HG03108 (cell line): ENCODE measurements around the gene DUSP11.
"Not testable (repeated sequence)": the region's sequence is repeated elsewhere in the genome, so short reads cannot be mapped to it uniquely, and the experiment has no call there.

Experiments used
- ATAC-seq: cut with Tn5 transposase; IDR thresholded peaks from one replicate; pipeline ENCODE4 v1.9.1; 2021; ENCODE audit warnings: moderate library complexity; ENCODE audit not compliant: unreplicated experiment

The DUSP11 gene

GRCh38 chr2:73776381-73776780 lies 3.5 kb downstream of the DUSP11 start:
- no peak for ATAC-seq

- ATAC-seq = no peak
Measured at GRCh38 chr2:73772819-73773218, 7.1 kb downstream of the DUSP11 start.

- ATAC-seq = no peak
Measured at GRCh38 chr2:73770725-73771124, 9.2 kb downstream of the DUSP11 start.

- ATAC-seq = no peak
Measured at GRCh38 chr2:73766994-73767393, 12.9 kb downstream of the DUSP11 start.

- no peak for ATAC-seq
Measured at GRCh38 chr2:73766349-73766748, 13.6 kb downstream of the DUSP11 start.

GRCh38 chr2:73764945-73765344 lies 15.0 kb downstream of the DUSP11 start:
- ATAC-seq = no peak

GRCh38 chr2:73762571-73762970 lies 17.3 kb downstream of the DUSP11 start:
- ATAC-seq = no peak

GRCh38 chr2:73759904-73760303 lies 20.0 kb downstream of the DUSP11 start:
- ATAC-seq = no peak

GRCh38 chr2:73759285-73759764 lies 20.6 kb downstream of the DUSP11 start:
- no peak for ATAC-seq

- not testable (repeated sequence) for ATAC-seq
Measured at GRCh38 chr2:73754332-73754731, 25.6 kb downstream of the DUSP11 start.

GRCh38 chr2:73749314-73749713 lies 30.6 kb downstream of the DUSP11 start:
- no peak for ATAC-seq

GRCh38 chr2:73746877-73747208 lies 33.1 kb downstream of the DUSP11 start:
- ATAC-seq = no peak

- no peak for ATAC-seq
Measured at GRCh38 chr2:73746015-73746876, 33.7 kb downstream of the DUSP11 start.

- no peak for ATAC-seq
Measured at GRCh38 chr2:73740767-73741166, 39.1 kb downstream of the DUSP11 start.

- ATAC-seq = no peak
Measured at GRCh38 chr2:73739101-73739500, 40.8 kb downstream of the DUSP11 start.

GRCh38 chr2:73736855-73737779 lies 42.8 kb downstream of the DUSP11 start, which contains the start of gene TPRKB:
Gene TPRKB, minus strand, starts transcription at chr2:73737345. Its CDS starts 2,776 bp downstream, at chr2:73734569.
- peak; percentile 96 for ATAC-seq

GRCh38 chr2:73736378-73736777 lies 43.5 kb downstream of the DUSP11 start:
- no peak for ATAC-seq

- ATAC-seq = no peak
Measured at GRCh38 chr2:73730810-73731209, 49.1 kb downstream of the DUSP11 start.

GRCh38 chr2:73728711-73729110 lies 51.2 kb downstream of the DUSP11 start:
- no peak for ATAC-seq

- ATAC-seq = no peak
Measured at GRCh38 chr2:73728043-73728442, 51.9 kb downstream of the DUSP11 start.

- ATAC-seq = not testable (repeated sequence)
Measured at GRCh38 chr2:73726657-73727056, 53.2 kb downstream of the DUSP11 start.
